HG02870 (cell line): Measurements from ENCODE around the gene PPP1R7.
"Not testable (repeated sequence)": the region's sequence is repeated elsewhere in the genome, so short reads cannot be mapped to it uniquely, and the experiment has no call there.

ENCODE experiments used
- ATAC-seq: cut with Tn5 transposase; IDR thresholded peaks from one replicate; pipeline ENCODE4 v1.9.1; 2021; ENCODE audit warnings: mild to moderate bottlenecking, moderate library complexity; ENCODE audit not compliant: unreplicated experiment

The PPP1R7 gene

DNA sequence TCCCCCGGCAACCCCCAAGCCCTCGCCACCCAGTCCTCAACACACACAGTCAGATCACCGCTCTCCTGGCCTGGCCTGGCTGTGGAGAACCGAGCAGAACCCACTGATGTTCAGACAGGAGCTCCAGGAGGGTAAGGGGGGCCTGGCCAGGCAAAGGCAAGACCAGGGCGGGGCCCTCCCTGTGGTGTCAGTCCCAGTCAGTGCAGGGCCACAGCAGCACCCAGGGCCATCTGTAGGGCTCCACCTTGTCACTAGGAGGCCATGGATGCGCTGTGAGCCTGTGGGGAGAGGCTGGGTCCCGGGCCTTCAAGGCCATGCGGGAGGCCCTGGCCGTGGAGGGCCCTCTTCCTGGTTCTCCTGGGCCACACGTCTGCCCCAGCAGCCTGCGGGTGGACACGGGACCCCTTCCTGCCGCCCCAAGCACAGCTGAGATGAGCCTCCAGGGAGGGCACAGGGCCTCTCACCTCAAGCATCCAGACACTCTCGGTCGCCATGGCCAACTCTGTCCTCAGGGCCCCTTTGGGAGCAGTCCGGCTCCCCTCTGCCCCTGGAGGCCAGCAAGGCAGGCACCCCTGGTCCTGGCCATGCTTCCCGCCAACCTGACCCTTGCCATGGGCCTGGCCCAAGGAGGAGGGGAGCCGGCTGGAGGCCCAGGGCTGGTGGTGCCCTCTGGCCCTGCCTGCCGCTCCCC is 40.2 kb downstream of the PPP1R7 start:
- no peak for ATAC-seq

GRCh38 chr2:241191081-241191480 is 40.8 kb downstream of the PPP1R7 start:
- ATAC-seq = no peak

GRCh38 chr2:241193271-241193670 is 43.0 kb downstream of the PPP1R7 start:
- ATAC-seq = no peak

DNA sequence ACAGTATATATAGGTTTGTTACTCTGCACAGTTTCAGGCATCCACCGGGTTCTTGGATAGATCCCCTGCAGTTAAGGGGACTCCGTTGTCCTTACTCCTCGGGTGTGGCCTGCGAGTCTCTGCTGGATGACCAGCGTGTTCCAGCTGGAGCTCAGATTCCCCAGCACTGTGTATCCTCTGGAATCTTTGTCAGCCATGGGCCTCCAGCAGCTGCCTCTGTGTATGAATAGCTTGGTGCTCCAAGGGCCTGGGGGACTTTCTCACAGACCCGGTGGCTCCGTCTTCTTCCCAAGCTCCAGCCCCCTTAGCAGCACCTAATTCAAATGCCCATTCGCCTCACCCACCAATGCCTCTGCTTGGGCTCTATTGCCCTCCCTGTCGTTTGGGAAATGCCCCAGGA is 44.5 kb downstream of the PPP1R7 start:
- ATAC-seq = no peak

DNA sequence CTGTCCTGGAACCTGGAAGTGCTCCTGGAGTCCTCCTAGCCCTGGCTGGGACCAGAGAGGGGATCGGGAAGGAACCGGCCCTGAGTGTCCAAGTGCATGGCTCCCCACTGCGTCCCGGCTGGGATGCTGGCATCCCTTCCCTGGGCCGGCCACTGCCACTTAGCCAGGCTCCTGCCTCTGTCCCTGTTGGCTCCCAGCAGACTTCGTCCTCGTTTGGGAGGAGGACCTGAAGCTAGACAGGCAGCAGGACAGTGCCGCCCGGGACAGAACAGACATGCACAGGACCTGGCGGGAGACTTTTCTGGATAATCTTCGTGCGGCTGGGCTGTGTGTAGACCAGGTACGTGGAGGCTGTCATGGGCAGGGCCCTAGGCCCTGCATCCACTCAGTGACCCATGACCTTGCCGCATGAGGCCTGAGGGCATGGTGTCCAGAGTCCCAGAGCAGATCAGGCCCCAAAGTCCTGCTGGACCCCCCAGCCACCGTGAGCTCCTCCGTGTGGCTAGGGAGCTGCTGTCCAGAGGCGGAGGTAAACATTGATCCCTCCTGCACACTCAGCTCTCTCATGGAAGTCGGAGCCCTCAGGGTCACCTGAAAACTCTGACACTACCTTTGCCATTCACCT is 45.4 kb downstream of the PPP1R7 start:
- ATAC-seq = no peak

GRCh38 chr2:241197246-241197645 is 47.0 kb downstream of the PPP1R7 start:
- ATAC-seq = not testable (repeated sequence)

DNA sequence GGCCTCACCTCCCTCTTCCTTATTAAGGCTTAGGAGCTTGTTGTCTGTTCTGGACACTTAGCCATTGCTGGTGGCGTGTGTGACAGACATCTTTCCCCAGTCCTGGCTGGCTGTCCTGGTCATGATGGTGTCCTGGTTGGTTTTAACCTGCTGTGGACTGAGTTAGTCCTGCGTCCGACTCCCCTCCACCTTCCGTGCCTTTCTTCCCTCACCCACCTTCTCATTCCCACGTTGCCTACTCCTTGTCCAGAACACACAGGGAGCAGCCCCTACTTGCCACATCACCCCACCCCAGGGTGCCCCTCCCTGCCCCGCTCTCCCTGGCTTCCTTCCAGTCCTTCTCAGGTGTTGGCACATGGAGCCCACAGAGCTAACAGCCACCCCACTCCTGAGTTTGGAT is 47.7 kb downstream of the PPP1R7 start:
- no peak for ATAC-seq

- ATAC-seq = no peak
Measured at GRCh38 chr2:241198381-241199279, 48.4 kb downstream of the PPP1R7 start.

- ATAC-seq = no peak
Measured at GRCh38 chr2:241199286-241199685, 49.0 kb downstream of the PPP1R7 start.

DNA sequence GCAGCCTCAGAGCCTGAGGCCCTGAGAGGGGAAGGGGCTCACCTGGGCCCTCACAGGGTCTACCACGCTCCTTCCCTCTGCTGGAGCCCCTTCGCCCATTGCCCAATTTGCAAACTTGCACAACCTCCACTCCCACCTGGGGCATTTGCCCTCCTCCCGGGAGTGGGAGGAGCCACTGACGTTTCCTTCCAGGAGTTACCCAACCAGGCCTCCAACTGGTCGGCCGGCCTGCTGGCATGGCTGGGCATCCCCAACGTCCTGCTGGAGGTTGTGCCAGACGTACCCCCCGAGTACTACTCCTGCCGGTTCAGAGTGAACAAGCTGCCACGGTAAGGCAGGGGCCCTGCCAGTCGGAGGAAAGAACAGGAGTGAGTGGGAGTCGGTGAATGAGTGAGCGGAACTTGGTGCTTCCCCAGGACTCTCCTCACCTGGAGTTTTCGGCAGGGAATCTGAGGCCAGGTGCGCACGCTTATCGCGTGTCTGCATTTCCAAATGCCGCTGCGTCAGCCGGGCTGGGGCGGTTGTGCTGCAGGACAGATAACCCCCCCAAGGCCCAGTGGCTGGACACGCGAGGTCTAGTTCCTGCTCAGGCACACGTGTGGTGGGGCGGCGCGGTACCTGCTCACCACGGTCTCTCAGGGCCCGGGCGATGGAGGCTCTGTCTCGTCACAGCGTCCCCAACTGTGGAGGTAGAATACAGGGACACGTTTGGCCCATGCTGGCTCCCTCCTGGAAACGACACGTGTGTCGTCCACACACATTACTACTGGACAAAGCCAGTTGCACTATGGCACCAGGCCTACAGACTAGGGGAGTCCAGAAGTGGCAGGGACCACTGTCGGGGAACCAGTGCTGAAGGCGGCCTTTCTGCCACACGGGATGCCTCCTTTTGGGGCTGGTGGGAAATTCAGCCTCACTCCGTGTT is 49.9 kb downstream of the PPP1R7 start:
- ATAC-seq = no peak

DNA sequence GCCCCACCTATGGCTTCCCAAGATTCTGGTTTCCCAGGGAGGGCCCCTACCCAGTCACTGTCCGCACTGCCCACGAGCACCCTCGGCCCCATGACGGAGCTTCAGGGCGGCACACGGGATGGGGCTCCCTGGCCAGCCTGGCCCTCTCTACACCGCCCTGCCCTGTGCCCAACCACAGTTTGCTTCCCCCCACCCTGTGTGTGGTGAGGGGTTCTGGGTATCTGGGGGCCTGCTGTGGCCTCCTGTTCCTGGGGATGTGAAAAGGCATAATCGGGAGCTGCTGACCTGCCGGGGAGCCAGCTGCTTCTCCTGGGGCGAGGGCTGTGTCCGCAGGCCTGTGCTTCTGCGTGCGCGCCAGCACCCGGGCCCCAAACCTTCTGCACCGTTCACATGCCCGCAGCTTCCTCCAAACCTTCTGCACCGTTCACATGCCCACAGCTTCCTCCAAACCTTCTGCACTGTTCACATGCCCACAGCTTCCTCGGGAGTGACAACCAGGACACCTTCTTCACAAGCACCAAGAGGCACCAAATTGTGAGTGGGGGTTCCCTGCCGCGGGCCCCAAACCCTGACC is 50.6 kb downstream of the PPP1R7 start:
- ATAC-seq = no peak

DNA sequence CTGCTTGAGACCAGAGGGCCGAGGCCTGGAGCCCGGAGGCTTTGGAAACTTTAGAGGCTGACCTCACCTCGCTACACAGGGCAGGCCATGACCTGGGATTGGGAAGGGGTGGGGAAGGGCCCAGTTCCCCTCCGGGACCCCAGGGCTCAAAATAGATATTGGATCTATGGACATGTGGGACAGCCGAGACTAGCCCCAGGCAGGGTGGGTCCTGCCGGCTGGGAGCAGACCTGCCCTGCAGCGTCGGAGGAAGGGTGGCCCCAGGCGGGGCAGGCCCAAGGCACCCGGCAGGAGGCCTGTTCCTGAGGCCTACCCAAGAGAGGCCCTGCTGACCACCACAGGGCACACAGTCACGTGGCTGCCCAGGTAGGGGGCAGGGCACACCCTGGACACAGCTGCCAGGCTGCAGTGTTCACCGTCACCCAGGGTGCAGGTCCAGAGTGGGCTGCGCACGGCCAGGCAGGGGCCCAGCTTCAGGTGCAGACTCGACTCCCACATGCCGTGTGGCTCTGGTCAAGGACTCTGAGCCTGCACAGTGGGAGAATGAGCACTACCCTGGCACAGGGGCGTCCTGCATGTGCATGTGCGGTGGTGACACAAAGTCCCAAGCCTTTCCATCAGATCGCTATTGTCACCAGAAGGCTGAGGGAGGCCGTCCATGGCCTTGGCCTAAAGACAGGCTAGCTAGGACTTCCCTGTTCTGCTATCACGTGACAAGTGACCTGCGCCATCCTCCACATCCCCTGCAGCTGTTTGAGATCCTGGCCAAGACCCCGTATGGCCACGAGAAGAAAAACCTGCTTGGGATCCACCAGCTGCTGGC is 51.4 kb downstream of the PPP1R7 start:
- ATAC-seq = no peak

DNA sequence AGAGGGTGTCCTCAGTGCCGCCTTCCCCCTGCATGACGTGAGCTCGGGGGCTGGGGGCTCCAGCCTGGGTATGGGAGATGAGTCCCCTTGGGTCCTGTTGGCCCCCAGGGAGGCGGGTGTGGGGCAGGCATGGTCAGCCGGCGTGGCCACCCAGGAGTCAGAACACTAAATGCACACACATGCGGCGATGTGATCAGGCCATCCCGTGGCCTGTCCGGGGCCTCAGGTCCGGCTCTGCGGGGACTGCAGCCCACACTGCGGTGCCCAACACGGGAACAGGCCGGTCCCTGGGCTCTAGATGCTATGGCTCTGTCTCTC is 52.0 kb downstream of the PPP1R7 start:
- no peak for ATAC-seq

DNA sequence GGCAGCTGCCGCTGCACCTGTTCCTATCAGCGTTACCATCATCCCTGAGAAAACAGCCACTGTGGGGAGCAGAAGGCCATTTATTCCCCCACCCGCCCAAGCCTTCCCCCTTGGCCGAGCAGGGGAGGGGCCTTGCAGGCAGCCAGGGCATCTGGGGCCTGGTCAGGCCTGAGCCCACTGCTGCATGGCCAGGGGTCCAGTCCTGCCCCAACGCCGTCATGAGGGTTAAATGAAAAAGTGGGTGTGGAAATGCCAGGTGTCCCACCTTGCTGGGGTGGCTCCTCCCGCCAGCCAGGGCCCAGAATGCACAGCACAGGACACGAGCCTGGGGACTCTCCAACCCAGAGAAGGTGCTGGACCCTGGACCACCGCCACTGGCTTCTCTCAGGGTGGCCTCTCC is 52.4 kb downstream of the PPP1R7 start:
- ATAC-seq = no peak

DNA sequence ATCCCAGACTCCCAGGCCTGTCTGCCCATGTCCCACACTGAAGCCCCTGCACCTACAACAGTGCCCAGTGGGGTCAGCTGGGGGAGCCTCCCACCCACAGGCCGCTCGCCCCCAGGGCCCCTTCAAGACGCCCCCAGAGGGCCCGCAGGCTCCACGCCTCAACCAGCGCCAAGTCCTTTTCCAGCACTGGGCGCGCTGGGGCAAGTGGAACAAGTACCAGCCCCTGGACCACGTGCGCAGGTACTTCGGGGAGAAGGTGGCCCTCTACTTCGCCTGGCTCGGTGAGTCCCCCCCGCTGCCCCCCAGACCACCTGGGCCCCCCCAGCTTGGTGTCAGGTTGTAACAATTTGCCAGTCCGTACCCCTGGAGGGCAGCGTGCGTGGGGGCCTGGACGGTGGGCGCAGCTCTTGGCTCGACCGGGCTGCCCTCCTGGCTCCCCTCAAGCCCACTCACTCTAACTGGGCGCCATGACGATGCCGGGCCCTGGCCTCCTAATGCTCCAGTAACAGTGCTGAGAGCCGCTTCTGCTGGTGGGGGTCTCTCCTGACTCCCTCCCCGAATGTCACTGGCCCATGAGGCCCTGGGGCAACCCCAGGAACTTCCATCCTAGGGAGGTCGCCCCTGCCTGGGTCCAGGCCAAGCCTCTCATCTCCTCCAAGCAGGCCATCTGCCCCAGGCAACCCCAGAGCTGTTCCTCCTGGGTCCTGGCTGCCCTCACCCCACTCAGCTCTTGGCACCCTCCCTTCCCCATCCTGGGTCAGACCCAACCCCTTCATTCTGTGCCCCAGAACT is 53.1 kb downstream of the PPP1R7 start:
- no peak for ATAC-seq

DNA sequence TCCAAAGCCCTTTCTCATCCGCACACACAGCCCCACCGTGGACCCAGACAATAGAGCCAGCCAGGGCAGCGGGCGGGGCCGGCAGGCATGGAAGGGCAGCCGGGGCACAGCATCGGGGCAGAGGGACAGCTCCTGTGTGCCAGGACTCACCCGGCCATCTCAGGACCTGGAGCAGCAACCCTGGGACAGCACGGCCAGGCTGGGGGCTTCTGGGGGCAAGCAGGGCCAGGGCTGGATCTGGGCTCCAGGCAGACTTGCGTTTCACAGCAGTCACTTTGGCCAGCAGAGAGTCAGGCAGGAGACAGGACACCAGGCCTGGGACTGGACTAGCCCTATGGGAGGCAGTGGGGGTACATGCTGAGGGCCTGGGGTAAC is 53.7 kb downstream of the PPP1R7 start:
- ATAC-seq = no peak

GRCh38 chr2:241204490-241204889 is 54.2 kb downstream of the PPP1R7 start:
- no peak for ATAC-seq

- no peak for ATAC-seq
Measured at GRCh38 chr2:241205086-241205485, 54.8 kb downstream of the PPP1R7 start.

- ATAC-seq = no peak
Measured at GRCh38 chr2:241207151-241207550, 56.9 kb downstream of the PPP1R7 start.
